Measurements from ENCODE around the gene IQCN. TPM values are rescaled to one million over a fixed set of nuclear protein-coding genes. Genes with fewer than 3 reads are reported as not detected.

Gene IQCN
- total and polyA plus RNA-seq, 4 donors: 0.19 to 2.4 (median 0.53) TPM

DNA sequence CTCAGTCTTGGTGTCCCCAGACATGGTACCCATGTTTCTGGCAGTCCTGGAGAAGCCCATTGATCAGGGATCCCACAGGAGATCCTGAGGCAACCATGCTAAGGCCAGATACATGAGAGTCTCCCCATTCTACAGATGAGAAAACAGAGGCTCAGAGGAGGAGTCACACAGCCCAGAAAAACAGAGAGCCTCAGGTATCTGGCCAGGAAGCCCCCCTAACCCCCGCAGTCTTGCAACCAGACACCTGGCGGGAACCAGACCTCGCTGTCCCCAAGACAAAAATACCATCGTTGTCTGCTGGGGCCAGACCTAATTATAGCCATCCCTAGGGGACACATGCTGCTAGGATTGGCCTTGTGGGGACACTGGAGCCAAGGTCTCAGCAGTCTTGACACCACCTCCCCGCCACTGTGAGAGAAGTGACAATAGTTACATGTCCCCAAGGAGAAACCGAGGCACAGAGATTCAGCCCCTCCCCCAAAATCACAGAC lies 46.4 kb downstream of the IQCN start:
- Histone ChIP-seq H3K9ac (ENCODE audit: low read depth in 1 of 2, low read length in 2 of 2) (no peak overlapping the region), H3K4me1 (ENCODE audit: control insufficient read depth in 4 of 4, insufficient read depth in 4 of 4, low read length in 3 of 4) (peaks cover 4 to 14% (median 7%) of the 10 kb centered on the region in 4 donors), H3K4me3 (ENCODE audit: low read depth in 1 of 3, low read length in 3 of 3) (no peak overlapping the region), H3K27me3 (ENCODE audit: control insufficient read depth in 4 of 4, insufficient read depth in 4 of 4, low read length in 3 of 4) (peaks cover 0 to 2% (median 0%) of the 10 kb centered on the region in 4 donors), H3K9me3 (ENCODE audit: control insufficient read depth in 4 of 4, low read length in 3 of 4) (peaks cover 0 to 2% (median under 1%) of the 10 kb centered on the region in 4 donors), H3K36me3 (ENCODE audit: control insufficient read depth in 4 of 4, insufficient read depth in 3 of 4, low read depth in 1 of 4, low read length in 3 of 4) (no peaks in the 10 kb centered on the region), H3K27ac (ENCODE audit: low read depth in 1 of 2, low read length in 2 of 2) (no peak overlapping the region)
- 79% methylated on average over 6 of the region's 6 CpGs for WGBS
- TF ChIP-seq RXRA (IDR thresholded peaks at IDR 0.05): no peak
- TF ChIP-seq NR2F2 (IDR thresholded peaks at IDR 0.05): no peak
- no peak for TF ChIP-seq JUND (IDR thresholded peaks at IDR 0.05)
- no peak for TF ChIP-seq EGR1 (IDR thresholded peaks at IDR 0.05; ENCODE audit: low read depth in 2 of 2)
- TF ChIP-seq FOXA1 (IDR thresholded peaks at IDR 0.05): no peak
- TF ChIP-seq RAD21 (IDR thresholded peaks at IDR 0.05): no peak
- no peak for TF ChIP-seq YY1 (IDR thresholded peaks at IDR 0.05)
- TF ChIP-seq, protein P1, sequence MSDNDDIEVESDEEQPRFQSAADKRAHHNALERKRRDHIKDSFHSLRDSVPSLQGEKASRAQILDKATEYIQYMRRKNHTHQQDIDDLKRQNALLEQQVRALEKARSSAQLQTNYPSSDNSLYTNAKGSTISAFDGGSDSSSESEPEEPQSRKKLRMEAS (IDR thresholded peaks at IDR 0.05): no peak
- no peak for TF ChIP-seq TAF1 (conservative IDR thresholded peaks at IDR 0.05)
- TF ChIP-seq HNF4A (conservative IDR thresholded peaks at IDR 0.05): no peak
- TF ChIP-seq, protein P2, sequence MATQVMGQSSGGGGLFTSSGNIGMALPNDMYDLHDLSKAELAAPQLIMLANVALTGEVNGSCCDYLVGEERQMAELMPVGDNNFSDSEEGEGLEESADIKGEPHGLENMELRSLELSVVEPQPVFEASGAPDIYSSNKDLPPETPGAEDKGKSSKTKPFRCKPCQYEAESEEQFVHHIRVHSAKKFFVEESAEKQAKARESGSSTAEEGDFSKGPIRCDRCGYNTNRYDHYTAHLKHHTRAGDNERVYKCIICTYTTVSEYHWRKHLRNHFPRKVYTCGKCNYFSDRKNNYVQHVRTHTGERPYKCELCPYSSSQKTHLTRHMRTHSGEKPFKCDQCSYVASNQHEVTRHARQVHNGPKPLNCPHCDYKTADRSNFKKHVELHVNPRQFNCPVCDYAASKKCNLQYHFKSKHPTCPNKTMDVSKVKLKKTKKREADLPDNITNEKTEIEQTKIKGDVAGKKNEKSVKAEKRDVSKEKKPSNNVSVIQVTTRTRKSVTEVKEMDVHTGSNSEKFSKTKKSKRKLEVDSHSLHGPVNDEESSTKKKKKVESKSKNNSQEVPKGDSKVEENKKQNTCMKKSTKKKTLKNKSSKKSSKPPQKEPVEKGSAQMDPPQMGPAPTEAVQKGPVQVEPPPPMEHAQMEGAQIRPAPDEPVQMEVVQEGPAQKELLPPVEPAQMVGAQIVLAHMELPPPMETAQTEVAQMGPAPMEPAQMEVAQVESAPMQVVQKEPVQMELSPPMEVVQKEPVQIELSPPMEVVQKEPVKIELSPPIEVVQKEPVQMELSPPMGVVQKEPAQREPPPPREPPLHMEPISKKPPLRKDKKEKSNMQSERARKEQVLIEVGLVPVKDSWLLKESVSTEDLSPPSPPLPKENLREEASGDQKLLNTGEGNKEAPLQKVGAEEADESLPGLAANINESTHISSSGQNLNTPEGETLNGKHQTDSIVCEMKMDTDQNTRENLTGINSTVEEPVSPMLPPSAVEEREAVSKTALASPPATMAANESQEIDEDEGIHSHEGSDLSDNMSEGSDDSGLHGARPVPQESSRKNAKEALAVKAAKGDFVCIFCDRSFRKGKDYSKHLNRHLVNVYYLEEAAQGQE (IDR thresholded peaks at IDR 0.05): no peak
- TF ChIP-seq HNF4G (IDR thresholded peaks at IDR 0.05): no peak
- TF ChIP-seq, protein P3, sequence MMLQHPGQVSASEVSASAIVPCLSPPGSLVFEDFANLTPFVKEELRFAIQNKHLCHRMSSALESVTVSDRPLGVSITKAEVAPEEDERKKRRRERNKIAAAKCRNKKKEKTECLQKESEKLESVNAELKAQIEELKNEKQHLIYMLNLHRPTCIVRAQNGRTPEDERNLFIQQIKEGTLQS (IDR thresholded peaks at IDR 0.05): no peak
- TF ChIP-seq, protein P4, sequence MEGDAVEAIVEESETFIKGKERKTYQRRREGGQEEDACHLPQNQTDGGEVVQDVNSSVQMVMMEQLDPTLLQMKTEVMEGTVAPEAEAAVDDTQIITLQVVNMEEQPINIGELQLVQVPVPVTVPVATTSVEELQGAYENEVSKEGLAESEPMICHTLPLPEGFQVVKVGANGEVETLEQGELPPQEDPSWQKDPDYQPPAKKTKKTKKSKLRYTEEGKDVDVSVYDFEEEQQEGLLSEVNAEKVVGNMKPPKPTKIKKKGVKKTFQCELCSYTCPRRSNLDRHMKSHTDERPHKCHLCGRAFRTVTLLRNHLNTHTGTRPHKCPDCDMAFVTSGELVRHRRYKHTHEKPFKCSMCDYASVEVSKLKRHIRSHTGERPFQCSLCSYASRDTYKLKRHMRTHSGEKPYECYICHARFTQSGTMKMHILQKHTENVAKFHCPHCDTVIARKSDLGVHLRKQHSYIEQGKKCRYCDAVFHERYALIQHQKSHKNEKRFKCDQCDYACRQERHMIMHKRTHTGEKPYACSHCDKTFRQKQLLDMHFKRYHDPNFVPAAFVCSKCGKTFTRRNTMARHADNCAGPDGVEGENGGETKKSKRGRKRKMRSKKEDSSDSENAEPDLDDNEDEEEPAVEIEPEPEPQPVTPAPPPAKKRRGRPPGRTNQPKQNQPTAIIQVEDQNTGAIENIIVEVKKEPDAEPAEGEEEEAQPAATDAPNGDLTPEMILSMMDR (IDR thresholded peaks at IDR 0.05; ENCODE audit: low read depth, low read length, missing input control): no peak
- TF ChIP-seq FOXA2 (IDR thresholded peaks at IDR 0.05): no peak
- TF ChIP-seq, protein P5, sequence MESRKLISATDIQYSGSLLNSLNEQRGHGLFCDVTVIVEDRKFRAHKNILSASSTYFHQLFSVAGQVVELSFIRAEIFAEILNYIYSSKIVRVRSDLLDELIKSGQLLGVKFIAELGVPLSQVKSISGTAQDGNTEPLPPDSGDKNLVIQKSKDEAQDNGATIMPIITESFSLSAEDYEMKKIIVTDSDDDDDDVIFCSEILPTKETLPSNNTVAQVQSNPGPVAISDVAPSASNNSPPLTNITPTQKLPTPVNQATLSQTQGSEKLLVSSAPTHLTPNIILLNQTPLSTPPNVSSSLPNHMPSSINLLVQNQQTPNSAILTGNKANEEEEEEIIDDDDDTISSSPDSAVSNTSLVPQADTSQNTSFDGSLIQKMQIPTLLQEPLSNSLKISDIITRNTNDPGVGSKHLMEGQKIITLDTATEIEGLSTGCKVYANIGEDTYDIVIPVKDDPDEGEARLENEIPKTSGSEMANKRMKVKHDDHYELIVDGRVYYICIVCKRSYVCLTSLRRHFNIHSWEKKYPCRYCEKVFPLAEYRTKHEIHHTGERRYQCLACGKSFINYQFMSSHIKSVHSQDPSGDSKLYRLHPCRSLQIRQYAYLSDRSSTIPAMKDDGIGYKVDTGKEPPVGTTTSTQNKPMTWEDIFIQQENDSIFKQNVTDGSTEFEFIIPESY (IDR thresholded peaks at IDR 0.05): no peak
- TF ChIP-seq GABPA (IDR thresholded peaks at IDR 0.05 in 1 of 2, conservative IDR thresholded peaks at IDR 0.05 in 1 of 2): no peak
- no peak for TF ChIP-seq SP1 (IDR thresholded peaks at IDR 0.05)
- DNase-seq (ENCODE audit: low spot score): no peak
